ENCODE results near the gene DDC. TPM values are rescaled to one million over a fixed set of nuclear protein-coding genes. Genes with fewer than 3 reads are reported as not detected.
"Not testable (repeated sequence)": the region's sequence is repeated elsewhere in the genome, so short reads cannot be mapped to it uniquely, and the experiment has no call there.

Gene DDC
- total RNA-seq, 2 donors from 2014 or later, result 0.85 TPM; not detected in 1

DNA sequence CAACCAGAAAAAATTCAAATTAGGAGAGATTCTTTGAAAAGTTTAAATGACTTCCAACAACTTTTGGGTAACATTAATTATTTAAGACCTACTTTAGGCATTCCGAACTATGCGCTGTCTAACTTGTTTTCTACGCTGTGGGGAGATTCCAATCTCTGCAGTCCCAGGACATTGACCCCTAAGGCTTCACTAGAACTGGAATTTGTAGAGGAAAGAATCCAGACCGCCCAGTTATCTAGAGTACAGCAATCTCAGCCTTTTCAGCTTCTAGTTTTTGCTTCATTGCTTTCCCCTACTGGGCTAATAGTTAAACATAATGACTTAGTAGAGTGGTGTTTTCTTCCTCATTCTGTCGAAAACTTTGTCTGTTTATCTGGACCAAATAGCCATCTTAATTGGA, 14.9 kb upstream of the DDC start:
- Histone ChIP-seq H3K9me3 (peaks cover 7% of the 10 kb centered on the region), H3K27ac (no peak overlapping the region), H3K27me3 (replicated peaks; ENCODE audit: insufficient read depth) (no peaks in the 10 kb centered on the region), H3K4me1 (ENCODE audit: control insufficient read depth in 1 of 2, low read depth in 2 of 2) (no peaks in the 10 kb centered on the region), H3K36me3 (no peaks in the 10 kb centered on the region), H3K4me3 (no peak overlapping the region)
- DNase-seq (ENCODE audit: low spot score) (no peak), ATAC-seq (ENCODE audit: insufficient number of reproducible peaks, low FRiP score, low read depth) (no peak)
- TF ChIP-seq, protein P1, sequence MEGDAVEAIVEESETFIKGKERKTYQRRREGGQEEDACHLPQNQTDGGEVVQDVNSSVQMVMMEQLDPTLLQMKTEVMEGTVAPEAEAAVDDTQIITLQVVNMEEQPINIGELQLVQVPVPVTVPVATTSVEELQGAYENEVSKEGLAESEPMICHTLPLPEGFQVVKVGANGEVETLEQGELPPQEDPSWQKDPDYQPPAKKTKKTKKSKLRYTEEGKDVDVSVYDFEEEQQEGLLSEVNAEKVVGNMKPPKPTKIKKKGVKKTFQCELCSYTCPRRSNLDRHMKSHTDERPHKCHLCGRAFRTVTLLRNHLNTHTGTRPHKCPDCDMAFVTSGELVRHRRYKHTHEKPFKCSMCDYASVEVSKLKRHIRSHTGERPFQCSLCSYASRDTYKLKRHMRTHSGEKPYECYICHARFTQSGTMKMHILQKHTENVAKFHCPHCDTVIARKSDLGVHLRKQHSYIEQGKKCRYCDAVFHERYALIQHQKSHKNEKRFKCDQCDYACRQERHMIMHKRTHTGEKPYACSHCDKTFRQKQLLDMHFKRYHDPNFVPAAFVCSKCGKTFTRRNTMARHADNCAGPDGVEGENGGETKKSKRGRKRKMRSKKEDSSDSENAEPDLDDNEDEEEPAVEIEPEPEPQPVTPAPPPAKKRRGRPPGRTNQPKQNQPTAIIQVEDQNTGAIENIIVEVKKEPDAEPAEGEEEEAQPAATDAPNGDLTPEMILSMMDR (IDR thresholded peaks at IDR 0.05), result no peak

DNA sequence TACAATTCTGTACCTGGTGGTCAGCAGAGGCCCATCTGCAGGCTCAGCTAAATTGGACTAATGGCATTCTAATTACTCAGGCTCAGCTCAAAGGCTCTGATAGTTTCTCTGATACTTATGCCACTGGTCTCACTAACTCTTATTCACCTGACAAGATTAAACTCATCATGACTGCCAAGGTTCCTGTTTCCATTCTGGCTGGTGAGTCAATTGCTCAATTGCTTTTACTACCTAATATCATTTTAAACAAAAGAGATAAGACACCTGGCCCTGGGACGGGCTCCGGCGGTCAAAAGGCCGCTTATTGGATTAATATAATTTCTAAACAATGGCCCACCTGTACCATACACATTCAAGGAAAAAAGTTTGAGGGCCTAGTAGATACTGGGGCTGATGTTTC, 12.9 kb upstream of the DDC start:
- not testable (repeated sequence) for ATAC-seq (ENCODE audit: insufficient number of reproducible peaks, low FRiP score, low read depth); H3K27me3 ChIP-seq (replicated peaks; ENCODE audit: insufficient read depth); H3K36me3 ChIP-seq; H3K27ac ChIP-seq; H3K4me1 ChIP-seq (ENCODE audit: control insufficient read depth in 1 of 2, low read depth in 2 of 2); DNase-seq (ENCODE audit: low spot score); H3K4me3 ChIP-seq; H3K9me3 ChIP-seq

DNA sequence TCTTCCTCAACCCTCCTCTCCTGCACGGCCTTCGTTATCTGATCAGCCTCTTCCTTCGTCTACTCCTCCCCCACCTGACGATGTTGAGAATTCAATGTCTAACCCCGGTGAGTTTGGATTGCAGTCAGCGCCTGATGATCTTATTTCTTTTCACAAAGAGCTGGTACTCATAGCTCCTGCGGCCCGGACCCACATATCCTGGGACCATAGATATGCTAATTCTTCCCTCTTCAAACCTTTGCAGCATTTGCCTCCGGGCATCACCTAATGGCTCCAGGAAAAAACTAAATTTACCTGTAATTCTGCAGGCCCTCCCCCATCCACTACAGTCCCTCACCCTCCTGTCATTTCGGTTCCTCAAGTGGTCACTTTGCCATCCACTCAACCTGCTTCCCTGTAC, 12.4 kb upstream of the DDC start:
- no peak overlapping the region for H3K4me3 ChIP-seq
- H3K27ac ChIP-seq, result no peak overlapping the region
- no peaks in the 10 kb centered on the region for H3K36me3 ChIP-seq
- no peaks in the 10 kb centered on the region for H3K9me3 ChIP-seq
- TF ChIP-seq, protein P1 (IDR thresholded peaks at IDR 0.05), result no peak
- no peaks in the 10 kb centered on the region for H3K27me3 ChIP-seq (replicated peaks; ENCODE audit: insufficient read depth)
- no peak for DNase-seq (ENCODE audit: low spot score)
- no peaks in the 10 kb centered on the region for H3K4me1 ChIP-seq (ENCODE audit: control insufficient read depth in 1 of 2, low read depth in 2 of 2)
- ATAC-seq (ENCODE audit: insufficient number of reproducible peaks, low FRiP score, low read depth), result no peak

DNA sequence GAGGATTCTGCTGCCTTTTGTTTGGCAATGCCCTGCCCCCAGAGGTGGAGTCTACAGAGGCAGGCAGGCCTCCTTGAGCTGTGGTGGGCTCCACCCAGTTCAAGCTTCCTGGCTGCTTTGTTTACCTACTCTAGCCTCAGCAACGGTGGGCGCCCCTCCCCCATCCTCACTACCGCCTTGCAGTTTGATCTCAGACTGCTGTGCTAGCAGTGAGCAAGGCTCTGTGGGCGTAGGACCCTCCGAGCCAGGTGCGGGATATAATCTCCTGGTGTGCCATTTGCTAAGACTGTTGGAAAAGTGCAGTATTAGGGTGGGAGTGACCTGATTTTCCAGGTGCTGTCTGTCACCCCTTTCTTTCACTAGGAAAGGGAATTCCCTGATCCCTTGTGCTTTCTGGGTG, 11.2 kb upstream of the DDC start:
- not testable (repeated sequence) for H3K36me3 ChIP-seq; DNase-seq (ENCODE audit: low spot score); H3K9me3 ChIP-seq; H3K4me1 ChIP-seq (ENCODE audit: control insufficient read depth in 1 of 2, low read depth in 2 of 2); H3K27ac ChIP-seq; ATAC-seq (ENCODE audit: insufficient number of reproducible peaks, low FRiP score, low read depth); H3K4me3 ChIP-seq; H3K27me3 ChIP-seq (replicated peaks; ENCODE audit: insufficient read depth)

DNA sequence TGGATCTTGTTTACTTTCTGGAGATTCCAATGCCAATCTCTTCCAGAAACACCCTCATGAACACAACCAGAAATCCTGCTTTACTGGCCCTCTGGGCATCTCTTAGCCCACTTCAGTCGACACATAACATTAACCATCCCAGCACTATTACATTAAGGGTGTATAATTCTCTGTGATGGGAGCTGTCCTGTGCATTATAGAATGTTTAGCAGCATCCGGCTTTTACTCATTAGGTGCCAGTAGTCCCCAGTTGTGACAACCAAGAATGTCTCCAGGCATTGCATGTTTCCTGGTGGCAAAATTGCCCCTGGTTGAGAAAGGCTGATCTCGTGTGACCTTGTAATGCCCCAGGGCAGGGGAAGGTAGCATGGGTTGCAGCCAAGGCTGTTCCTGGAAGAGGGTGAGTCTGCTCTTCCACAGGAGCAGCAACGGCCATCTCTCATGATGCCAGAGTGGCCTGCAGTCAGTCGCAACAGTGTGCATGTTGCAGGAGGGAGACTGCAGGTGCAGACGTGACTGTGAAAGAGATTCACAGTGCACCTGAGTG, 2.6 kb upstream of the DDC start:
- Histone ChIP-seq H3K36me3 (no peaks in the 10 kb centered on the region), H3K27me3 (replicated peaks; ENCODE audit: insufficient read depth) (no peaks in the 10 kb centered on the region), H3K4me1 (ENCODE audit: control insufficient read depth in 1 of 2, low read depth in 2 of 2) (no peaks in the 10 kb centered on the region), H3K27ac (no peak overlapping the region), H3K9me3 (no peaks in the 10 kb centered on the region), H3K4me3 (no peak overlapping the region)
- DNase-seq (ENCODE audit: low spot score) (no peak), ATAC-seq (ENCODE audit: insufficient number of reproducible peaks, low FRiP score, low read depth) (no peak)
- TF ChIP-seq, protein P1 (IDR thresholded peaks at IDR 0.05), result no peak

DNA sequence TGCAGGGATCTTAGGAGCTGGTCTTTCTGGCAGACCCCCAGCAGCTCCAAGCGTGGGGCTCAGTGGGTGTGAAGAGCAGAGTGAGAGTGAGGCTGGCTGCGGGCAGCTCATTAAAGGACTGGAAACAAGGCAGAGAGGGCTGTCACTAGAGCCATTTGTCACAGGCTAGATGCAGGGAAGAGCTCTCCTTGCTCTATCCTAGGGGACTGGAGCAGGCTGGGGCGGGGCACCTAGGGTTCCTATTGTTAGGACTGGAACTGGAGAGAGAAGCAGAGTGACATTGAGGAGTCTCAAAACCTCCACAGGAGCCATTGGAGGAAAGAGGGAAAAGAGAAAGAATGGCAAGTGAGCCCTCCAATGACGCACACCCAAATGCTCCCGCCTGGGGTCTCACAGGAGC, 772 bp upstream of the DDC start:
- no peaks in the 10 kb centered on the region for H3K27me3 ChIP-seq (replicated peaks; ENCODE audit: insufficient read depth)
- H3K27ac ChIP-seq, result no peak overlapping the region
- H3K4me3 ChIP-seq, result no peak overlapping the region
- no peaks in the 10 kb centered on the region for H3K9me3 ChIP-seq
- H3K36me3 ChIP-seq, result no peaks in the 10 kb centered on the region
- no peaks in the 10 kb centered on the region for H3K4me1 ChIP-seq (ENCODE audit: control insufficient read depth in 1 of 2, low read depth in 2 of 2)
- TF ChIP-seq, protein P1 (IDR thresholded peaks at IDR 0.05), result no peak
- ATAC-seq (ENCODE audit: insufficient number of reproducible peaks, low FRiP score, low read depth) (no peak), DNase-seq (ENCODE audit: low spot score) (no peak)

Data from thoracic aorta (tissue), 2 donors.